WTC11 (cell line): ENCODE measurements around the gene RTN4. TPM values are rescaled to one million over a fixed set of nuclear protein-coding genes. Genes with fewer than 3 reads are reported as not detected.

Source experiments
- ATAC-seq: fragments of 200-7000 bp; cut with Tn5 transposase; 2 replicates; pipeline ENCODE4 v1.10.0; 2021; ENCODE audit warnings: mild to moderate bottlenecking, moderate library complexity
- CTCF ChIA-PET: fragments of 300-600 bp; sonication (Branson Sonifier 250); formaldehyde crosslinking; loops from one replicate; lab custom pipeline; 2021; ENCODE audit warnings: antibody characterized with exemption; lab: Charles Lee
- POLR2A ChIA-PET: fragments of 350-600 bp; sonication (Branson Sonifier 250); formaldehyde crosslinking; loops from one replicate; lab custom pipeline; 2021; ENCODE audit warnings: antibody characterized with exemption; lab: Charles Lee
- DNase-seq: peaks from one replicate; pipeline ENCODE4 v3.0.0; 2021; ENCODE audit warnings: low spot score
- H3K27ac Mint-ChIP-seq: 2 replicates; pipeline ENCODE4 v1.8.0; 2021; ENCODE audit warnings: mixed read lengths
- H3K27me3 Mint-ChIP-seq: 2 replicates; pipeline ENCODE4 v1.8.0; 2021; ENCODE audit warnings: low read depth, mild to moderate bottlenecking, moderate library complexity, mixed read lengths
- H3K36me3 Mint-ChIP-seq: 2 replicates; pipeline ENCODE4 v1.8.0; 2021; ENCODE audit warnings: mixed read lengths
- H3K4me1 Mint-ChIP-seq: 2 replicates; pipeline ENCODE4 v1.8.0; 2022; ENCODE audit warnings: mixed read lengths
- H3K4me3 Mint-ChIP-seq: 2 replicates; pipeline ENCODE4 v1.8.0; 2021; ENCODE audit warnings: mild to moderate bottlenecking, moderate library complexity, mixed read lengths
- H3K9me3 Mint-ChIP-seq: 2 replicates; pipeline ENCODE4 v1.8.0; 2021; ENCODE audit warnings: mixed read lengths
- ATF1 ChIP-seq: sonication (generic); formaldehyde crosslinking; IDR thresholded peaks from 2 replicates; pipeline ENCODE4 v1.8.1; 2023; ENCODE audit warnings: mild to moderate bottlenecking, moderate library complexity, missing genetic modification reagents
- ATF2 ChIP-seq: sonication (generic); formaldehyde crosslinking; IDR thresholded peaks from 2 replicates; pipeline ENCODE4 v1.8.1; 2022; ENCODE audit warnings: low read depth, missing genetic modification reagents, borderline replicate concordance
- ATF3 ChIP-seq: sonication (generic); formaldehyde crosslinking; conservative IDR thresholded peaks from 2 replicates; pipeline ENCODE4 v1.8.1; 2022; ENCODE audit warnings: mild to moderate bottlenecking, missing genetic modification reagents
- FOXJ3 ChIP-seq: sonication (generic); formaldehyde crosslinking; IDR thresholded peaks from 2 replicates; pipeline ENCODE4 v1.9.0; 2021; ENCODE audit warnings: missing genetic modification reagents, mild to moderate bottlenecking, borderline replicate concordance
- FOXK1 ChIP-seq: sonication (generic); formaldehyde crosslinking; IDR thresholded peaks from 2 replicates; pipeline ENCODE4 v1.8.0; 2022; ENCODE audit warnings: mild to moderate bottlenecking, moderate library complexity, missing genetic modification reagents
- GRHL2 ChIP-seq: fragments of 250-450 bp; sonication (Bioruptor Pico); IDR thresholded peaks from 2 replicates; pipeline ENCODE4 v1.8.0; 2022; ENCODE audit warnings: mild to moderate bottlenecking, moderate library complexity; ENCODE audit not compliant: insufficient replicate concordance, severe bottlenecking
- GTF2I ChIP-seq: fragments of 250-450 bp; sonication (Bioruptor Pico); conservative IDR thresholded peaks from 2 replicates; pipeline ENCODE4 v1.4.0; 2021; ENCODE audit warnings: mild to moderate bottlenecking
- IRF2 ChIP-seq: sonication (generic); formaldehyde crosslinking; IDR thresholded peaks from 2 replicates; pipeline ENCODE4 v1.8.0; 2022; ENCODE audit warnings: low read depth, missing genetic modification reagents, borderline replicate concordance
- JAZF1 ChIP-seq: fragments of 250-450 bp; sonication (Bioruptor Pico); IDR thresholded peaks from 2 replicates; pipeline ENCODE4 v1.9.0; 2021; ENCODE audit warnings: moderate library complexity, mild to moderate bottlenecking, inconsistent platforms
- JUN ChIP-seq: sonication (generic); formaldehyde crosslinking; IDR thresholded peaks from 2 replicates; pipeline ENCODE4 v1.8.0; 2023; ENCODE audit warnings: mild to moderate bottlenecking, missing genetic modification reagents
- NR1H2 ChIP-seq: sonication (generic); formaldehyde crosslinking; IDR thresholded peaks from 2 replicates; pipeline ENCODE4 v1.9.0; 2021; ENCODE audit warnings: mild to moderate bottlenecking, moderate library complexity, missing genetic modification reagents
- NR2C2 ChIP-seq: sonication (generic); formaldehyde crosslinking; IDR thresholded peaks from 2 replicates; pipeline ENCODE4 v1.8.0; 2022; ENCODE audit warnings: mild to moderate bottlenecking, missing genetic modification reagents
- SMAD3 ChIP-seq: sonication (generic); formaldehyde crosslinking; IDR thresholded peaks from 2 replicates; pipeline ENCODE4 v1.8.0; 2022; ENCODE audit warnings: missing genetic modification reagents, mild to moderate bottlenecking, borderline replicate concordance
- ZNF219 ChIP-seq: sonication (generic); formaldehyde crosslinking; IDR thresholded peaks from 2 replicates; pipeline ENCODE4 v1.8.0; 2023; ENCODE audit warnings: missing genetic modification reagents, mild to moderate bottlenecking, borderline replicate concordance
- ZNF263 ChIP-seq: sonication (generic); formaldehyde crosslinking; IDR thresholded peaks from 2 replicates; pipeline ENCODE4 v1.8.1; 2022; ENCODE audit warnings: low read depth, mild to moderate bottlenecking, moderate library complexity, missing genetic modification reagents
- ZNF416 ChIP-seq: fragments of 250-450 bp; sonication (Bioruptor Pico); IDR thresholded peaks from 2 replicates; pipeline ENCODE4 v1.9.0; 2021; ENCODE audit warnings: mild to moderate bottlenecking, inconsistent platforms
- ZNF423 ChIP-seq: fragments of 250-450 bp; sonication (Bioruptor Pico); IDR thresholded peaks from 2 replicates; pipeline ENCODE4 v2.1.2; 2022; ENCODE audit warnings: mild to moderate bottlenecking, moderate library complexity
- ZNF512 ChIP-seq: sonication (generic); formaldehyde crosslinking; IDR thresholded peaks from 2 replicates; pipeline ENCODE4 v1.8.1; 2022; ENCODE audit warnings: missing genetic modification reagents, borderline replicate concordance
- total RNA-seq: library from RNA; stranded (reverse); gene quantifications from 3 replicates; pipeline ENCODE4 v1.2.3, GENCODE V29; 2021
- TF ChIP-seq, protein P1 (sequence below): sonication (generic); formaldehyde crosslinking; IDR thresholded peaks from 2 replicates; pipeline ENCODE4 v1.8.1; 2022; ENCODE audit warnings: mild to moderate bottlenecking, missing genetic modification reagents, moderate library complexity, borderline replicate concordance
- TF ChIP-seq, protein P2 (sequence below): sonication (generic); formaldehyde crosslinking; IDR thresholded peaks from 2 replicates; pipeline ENCODE4 v1.8.1; 2023; ENCODE audit warnings: mild to moderate bottlenecking, missing genetic modification reagents
- TF ChIP-seq, protein P3 (sequence below): sonication (generic); formaldehyde crosslinking; IDR thresholded peaks from 2 replicates; pipeline ENCODE4 v1.8.1; 2023; ENCODE audit warnings: mild to moderate bottlenecking, missing genetic modification reagents, moderate library complexity
- TF ChIP-seq, protein P4 (sequence below): sonication (generic); formaldehyde crosslinking; IDR thresholded peaks from 2 replicates; pipeline ENCODE4 v1.8.1; 2023; ENCODE audit warnings: mild to moderate bottlenecking, moderate library complexity, missing genetic modification reagents
- TF ChIP-seq, protein P5 (sequence below): sonication (generic); formaldehyde crosslinking; IDR thresholded peaks from 2 replicates; pipeline ENCODE4 v1.8.1; 2023; ENCODE audit warnings: mild to moderate bottlenecking, missing genetic modification reagents, moderate library complexity

The RTN4 gene
- total RNA-seq, 1 experiment from 2014 or later: 202 TPM

DNA sequence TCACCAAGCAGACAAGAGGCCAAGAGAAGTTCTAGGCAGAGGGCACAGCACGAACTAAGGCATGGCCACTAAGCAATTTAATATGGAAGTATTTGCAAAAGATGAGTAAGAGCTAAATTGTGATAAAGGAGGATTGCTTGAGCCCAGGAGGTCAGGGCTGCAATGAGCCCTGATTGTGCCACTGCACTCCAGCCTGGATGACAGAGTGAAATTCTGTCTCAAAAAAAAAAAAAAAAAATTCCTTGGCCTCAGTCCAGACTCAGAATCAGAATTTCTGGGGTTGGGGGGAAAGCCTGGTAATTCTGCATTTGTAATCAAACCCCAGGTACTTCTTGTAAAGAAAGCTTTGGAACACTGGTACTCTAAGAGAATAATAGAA lies 46.8 kb upstream of the RTN4 start:
- Mint-ChIP-seq H3K4me1 (peaks cover 3% of the 10 kb centered on the region; the same call in 1 of the 2 replicates), H3K36me3 (no peaks in the 10 kb centered on the region), H3K27me3 (no peaks in the 10 kb centered on the region), H3K27ac (no peak overlapping the region), H3K4me3 (no peak overlapping the region), H3K9me3 (no peaks in the 10 kb centered on the region)
- DNase-seq: no peak
- POLR2A ChIA-PET: no interaction called here
- CTCF ChIA-PET: interaction anchor here (0.8 kb wide), 1 partner anchor 41 kb away, joined by 5 read pairs; no protein-coding TSS in a partner anchor
- no peak for TF ChIP-seq ZNF512 (CRISPR knock-in tag)
- TF ChIP-seq ATF1 (CRISPR knock-in tag): no peak
- TF ChIP-seq, protein P1, sequence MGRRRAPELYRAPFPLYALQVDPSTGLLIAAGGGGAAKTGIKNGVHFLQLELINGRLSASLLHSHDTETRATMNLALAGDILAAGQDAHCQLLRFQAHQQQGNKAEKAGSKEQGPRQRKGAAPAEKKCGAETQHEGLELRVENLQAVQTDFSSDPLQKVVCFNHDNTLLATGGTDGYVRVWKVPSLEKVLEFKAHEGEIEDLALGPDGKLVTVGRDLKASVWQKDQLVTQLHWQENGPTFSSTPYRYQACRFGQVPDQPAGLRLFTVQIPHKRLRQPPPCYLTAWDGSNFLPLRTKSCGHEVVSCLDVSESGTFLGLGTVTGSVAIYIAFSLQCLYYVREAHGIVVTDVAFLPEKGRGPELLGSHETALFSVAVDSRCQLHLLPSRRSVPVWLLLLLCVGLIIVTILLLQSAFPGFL (CRISPR knock-in tag): no peak
- TF ChIP-seq ZNF219 (CRISPR knock-in tag): no peak
- no peak for TF ChIP-seq ZNF423 (CRISPR knock-in tag)
- TF ChIP-seq, protein P2, sequence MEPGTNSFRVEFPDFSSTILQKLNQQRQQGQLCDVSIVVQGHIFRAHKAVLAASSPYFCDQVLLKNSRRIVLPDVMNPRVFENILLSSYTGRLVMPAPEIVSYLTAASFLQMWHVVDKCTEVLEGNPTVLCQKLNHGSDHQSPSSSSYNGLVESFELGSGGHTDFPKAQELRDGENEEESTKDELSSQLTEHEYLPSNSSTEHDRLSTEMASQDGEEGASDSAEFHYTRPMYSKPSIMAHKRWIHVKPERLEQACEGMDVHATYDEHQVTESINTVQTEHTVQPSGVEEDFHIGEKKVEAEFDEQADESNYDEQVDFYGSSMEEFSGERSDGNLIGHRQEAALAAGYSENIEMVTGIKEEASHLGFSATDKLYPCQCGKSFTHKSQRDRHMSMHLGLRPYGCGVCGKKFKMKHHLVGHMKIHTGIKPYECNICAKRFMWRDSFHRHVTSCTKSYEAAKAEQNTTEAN (CRISPR knock-in tag): no peak
- no peak for TF ChIP-seq GRHL2
- no peak for TF ChIP-seq NR1H2 (CRISPR knock-in tag)
- ATAC-seq: no peak

DNA sequence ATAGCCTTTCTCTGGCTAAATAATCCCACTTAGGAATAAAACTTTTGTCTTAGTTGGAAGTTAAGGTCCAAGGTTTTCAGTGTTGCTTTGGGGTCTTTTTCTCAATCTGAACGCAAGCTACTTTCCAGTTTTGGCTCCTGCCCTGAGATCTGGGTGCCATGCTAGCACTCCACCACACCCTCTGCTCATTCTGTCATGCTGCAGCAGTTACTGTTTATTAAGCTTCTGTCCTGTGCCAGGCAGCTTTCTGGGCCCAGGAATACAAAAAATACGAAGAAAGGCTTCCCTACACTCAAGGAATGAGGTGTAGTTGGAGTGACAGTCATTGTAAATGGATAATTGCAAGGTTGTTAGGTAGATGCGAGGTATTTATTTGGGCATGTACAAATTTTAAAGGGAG lies 46.3 kb upstream of the RTN4 start:
- DNase-seq (no peak), ATAC-seq (no peak)
- TF ChIP-seq NR2C2 (CRISPR knock-in tag) (no peak), SMAD3 (CRISPR knock-in tag) (no peak), IRF2 (no peak), GTF2I (CRISPR knock-in tag) (no peak), JUN (no peak), GRHL2 (no peak), JAZF1 (CRISPR knock-in tag) (no peak), FOXK1 (CRISPR knock-in tag) (no peak), ZNF423 (CRISPR knock-in tag) (no peak), ATF2 (CRISPR knock-in tag) (no peak), ATF3 (CRISPR knock-in tag) (no peak), NR1H2 (CRISPR knock-in tag) (no peak)
- ChIA-PET POLR2A (no interaction called here), CTCF (no interaction called here)
- no peaks in the 10 kb centered on the region for H3K36me3 Mint-ChIP-seq
- no peak overlapping the region for H3K4me3 Mint-ChIP-seq
- H3K9me3 Mint-ChIP-seq: peaks cover under 1% of the 10 kb centered on the region; the same call in 1 of the 2 replicates
- no peak overlapping the region for H3K27ac Mint-ChIP-seq
- no peaks in the 10 kb centered on the region for H3K27me3 Mint-ChIP-seq
- peaks cover 3% of the 10 kb centered on the region; the same call in 1 of the 2 replicates for H3K4me1 Mint-ChIP-seq

DNA sequence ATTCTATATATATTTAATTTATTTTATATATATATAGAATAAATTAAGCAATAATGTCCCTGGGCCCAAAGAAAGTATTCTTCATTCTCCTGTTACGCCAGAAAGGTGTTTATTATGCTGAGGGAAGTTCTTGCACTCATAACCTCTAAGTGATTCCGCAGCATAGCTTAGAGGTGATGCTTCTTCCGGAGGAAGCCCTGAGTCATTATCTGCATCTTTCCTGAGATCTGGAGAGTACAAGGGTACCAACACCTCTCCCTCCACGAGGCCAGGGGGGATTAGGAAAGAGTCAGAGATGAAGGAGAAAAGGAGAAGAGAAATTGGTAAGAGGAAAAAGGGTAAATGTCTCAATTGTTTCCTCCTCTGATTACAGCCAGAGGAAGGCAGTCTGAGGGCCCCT lies 43.1 kb upstream of the RTN4 start:
- no peaks in the 10 kb centered on the region for H3K27me3 Mint-ChIP-seq
- ChIA-PET POLR2A (no interaction called here), CTCF (no interaction called here)
- no peaks in the 10 kb centered on the region for H3K4me1 Mint-ChIP-seq
- no peak overlapping the region for H3K4me3 Mint-ChIP-seq
- ATAC-seq: no peak
- peaks cover 10% of the 10 kb centered on the region; the same call in 1 of the 2 replicates for H3K9me3 Mint-ChIP-seq
- no peak overlapping the region for H3K27ac Mint-ChIP-seq
- no peaks in the 10 kb centered on the region for H3K36me3 Mint-ChIP-seq
- DNase-seq: no peak
- TF ChIP-seq, protein P3, sequence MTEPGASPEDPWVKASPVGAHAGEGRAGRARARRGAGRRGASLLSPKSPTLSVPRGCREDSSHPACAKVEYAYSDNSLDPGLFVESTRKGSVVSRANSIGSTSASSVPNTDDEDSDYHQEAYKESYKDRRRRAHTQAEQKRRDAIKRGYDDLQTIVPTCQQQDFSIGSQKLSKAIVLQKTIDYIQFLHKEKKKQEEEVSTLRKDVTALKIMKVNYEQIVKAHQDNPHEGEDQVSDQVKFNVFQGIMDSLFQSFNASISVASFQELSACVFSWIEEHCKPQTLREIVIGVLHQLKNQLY (CRISPR knock-in tag): no peak
- TF ChIP-seq, protein P4, sequence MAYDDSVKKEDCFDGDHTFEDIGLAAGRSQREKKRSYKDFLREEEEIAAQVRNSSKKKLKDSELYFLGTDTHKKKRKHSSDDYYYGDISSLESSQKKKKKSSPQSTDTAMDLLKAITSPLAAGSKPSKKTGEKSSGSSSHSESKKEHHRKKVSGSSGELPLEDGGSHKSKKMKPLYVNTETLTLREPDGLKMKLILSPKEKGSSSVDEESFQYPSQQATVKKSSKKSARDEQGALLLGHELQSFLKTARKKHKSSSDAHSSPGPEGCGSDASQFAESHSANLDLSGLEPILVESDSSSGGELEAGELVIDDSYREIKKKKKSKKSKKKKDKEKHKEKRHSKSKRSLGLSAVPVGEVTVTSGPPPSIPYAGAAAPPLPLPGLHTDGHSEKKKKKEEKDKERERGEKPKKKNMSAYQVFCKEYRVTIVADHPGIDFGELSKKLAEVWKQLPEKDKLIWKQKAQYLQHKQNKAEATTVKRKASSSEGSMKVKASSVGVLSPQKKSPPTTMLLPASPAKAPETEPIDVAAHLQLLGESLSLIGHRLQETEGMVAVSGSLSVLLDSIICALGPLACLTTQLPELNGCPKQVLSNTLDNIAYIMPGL (CRISPR knock-in tag): no peak
- TF ChIP-seq ZNF416 (CRISPR knock-in tag) (no peak), ZNF263 (CRISPR knock-in tag) (no peak), NR2C2 (CRISPR knock-in tag) (no peak), FOXJ3 (CRISPR knock-in tag) (no peak)
- TF ChIP-seq, protein P5, sequence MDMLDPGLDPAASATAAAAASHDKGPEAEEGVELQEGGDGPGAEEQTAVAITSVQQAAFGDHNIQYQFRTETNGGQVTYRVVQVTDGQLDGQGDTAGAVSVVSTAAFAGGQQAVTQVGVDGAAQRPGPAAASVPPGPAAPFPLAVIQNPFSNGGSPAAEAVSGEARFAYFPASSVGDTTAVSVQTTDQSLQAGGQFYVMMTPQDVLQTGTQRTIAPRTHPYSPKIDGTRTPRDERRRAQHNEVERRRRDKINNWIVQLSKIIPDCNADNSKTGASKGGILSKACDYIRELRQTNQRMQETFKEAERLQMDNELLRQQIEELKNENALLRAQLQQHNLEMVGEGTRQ (CRISPR knock-in tag): no peak
